HEK293 (cell line): ENCODE results near the gene INS.

ENCODE experiments used
- SETDB1 ChIP-seq: IDR thresholded peaks from one replicate; pipeline ENCODE4 v1.6.1; 2017; ENCODE audit warnings: mild to moderate bottlenecking, low read length, moderate library complexity, mixed read lengths; ENCODE audit not compliant: insufficient read length
- ZNF510 ChIP-seq: fragments of 450-650 bp; formaldehyde crosslinking; IDR thresholded peaks from 2 replicates; pipeline ENCODE4 v1.5.1; 2018; ENCODE audit warnings: mild to moderate bottlenecking, missing genetic modification characterization, missing biosample characterization; ENCODE audit not compliant: insufficient replicate concordance
- ZNF626 ChIP-seq: fragments of 450-650 bp; sonication (Bioruptor Pico); formaldehyde crosslinking; IDR thresholded peaks from 2 replicates; pipeline ENCODE4 v1.5.1; 2018; ENCODE audit warnings: missing biosample characterization, missing genetic modification characterization, inconsistent platforms
- TF ChIP-seq, protein P1 (sequence below): fragments of 450-650 bp; formaldehyde crosslinking; IDR thresholded peaks from 2 replicates; pipeline ENCODE4 v1.5.1; 2016; ENCODE audit warnings: missing biosample characterization, missing genetic modification characterization, low read depth
- TF ChIP-seq, protein P2 (sequence below): fragments of 450-650 bp; formaldehyde crosslinking; IDR thresholded peaks from 2 replicates; pipeline ENCODE4 v1.5.1; 2016; ENCODE audit warnings: missing biosample characterization, missing genetic modification characterization

- TF ChIP-seq ZNF510 (no peak), ZNF626 (tag by site-specific recombination) (no peak), SETDB1 (no peak)
- TF ChIP-seq, protein P1, sequence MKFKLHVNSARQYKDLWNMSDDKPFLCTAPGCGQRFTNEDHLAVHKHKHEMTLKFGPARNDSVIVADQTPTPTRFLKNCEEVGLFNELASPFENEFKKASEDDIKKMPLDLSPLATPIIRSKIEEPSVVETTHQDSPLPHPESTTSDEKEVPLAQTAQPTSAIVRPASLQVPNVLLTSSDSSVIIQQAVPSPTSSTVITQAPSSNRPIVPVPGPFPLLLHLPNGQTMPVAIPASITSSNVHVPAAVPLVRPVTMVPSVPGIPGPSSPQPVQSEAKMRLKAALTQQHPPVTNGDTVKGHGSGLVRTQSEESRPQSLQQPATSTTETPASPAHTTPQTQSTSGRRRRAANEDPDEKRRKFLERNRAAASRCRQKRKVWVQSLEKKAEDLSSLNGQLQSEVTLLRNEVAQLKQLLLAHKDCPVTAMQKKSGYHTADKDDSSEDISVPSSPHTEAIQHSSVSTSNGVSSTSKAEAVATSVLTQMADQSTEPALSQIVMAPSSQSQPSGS: no peak
- TF ChIP-seq, protein P2, sequence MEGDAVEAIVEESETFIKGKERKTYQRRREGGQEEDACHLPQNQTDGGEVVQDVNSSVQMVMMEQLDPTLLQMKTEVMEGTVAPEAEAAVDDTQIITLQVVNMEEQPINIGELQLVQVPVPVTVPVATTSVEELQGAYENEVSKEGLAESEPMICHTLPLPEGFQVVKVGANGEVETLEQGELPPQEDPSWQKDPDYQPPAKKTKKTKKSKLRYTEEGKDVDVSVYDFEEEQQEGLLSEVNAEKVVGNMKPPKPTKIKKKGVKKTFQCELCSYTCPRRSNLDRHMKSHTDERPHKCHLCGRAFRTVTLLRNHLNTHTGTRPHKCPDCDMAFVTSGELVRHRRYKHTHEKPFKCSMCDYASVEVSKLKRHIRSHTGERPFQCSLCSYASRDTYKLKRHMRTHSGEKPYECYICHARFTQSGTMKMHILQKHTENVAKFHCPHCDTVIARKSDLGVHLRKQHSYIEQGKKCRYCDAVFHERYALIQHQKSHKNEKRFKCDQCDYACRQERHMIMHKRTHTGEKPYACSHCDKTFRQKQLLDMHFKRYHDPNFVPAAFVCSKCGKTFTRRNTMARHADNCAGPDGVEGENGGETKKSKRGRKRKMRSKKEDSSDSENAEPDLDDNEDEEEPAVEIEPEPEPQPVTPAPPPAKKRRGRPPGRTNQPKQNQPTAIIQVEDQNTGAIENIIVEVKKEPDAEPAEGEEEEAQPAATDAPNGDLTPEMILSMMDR (tag by site-specific recombination): no peak
These were observed 11.5 kb downstream of the INS start for GRCh38 chr11:2149460-2149859.
